ENCODE results near the gene USP34. TPM values are rescaled to one million over a fixed set of nuclear protein-coding genes. Genes with fewer than 3 reads are reported as not detected.

USP34 gene
- total and polyA plus RNA-seq, 2 of the 8 experiments (the other 6 are each of a cell fraction or from before 2014, with no cell fraction given), result 56.7 to 91.7 TPM

- FAIRE-seq, result no peak
- no peaks in the 10 kb centered on the region for H3K27me3 ChIP-seq (replicated peaks in 1 of 4; ENCODE audit: control insufficient read depth in 3 of 4, extremely low read depth in 1 of 4, insufficient read depth in 3 of 4, low read length in 3 of 4)
- no peak overlapping the region for H2AK5ac ChIP-seq (ENCODE audit: low read depth, low read length)
- H3K9ac ChIP-seq (replicated peaks in 1 of 4; ENCODE audit: extremely low read depth in 1 of 4, low read depth in 3 of 4, low read length in 3 of 4), result no peak overlapping the region
- H4K91ac ChIP-seq (replicated peaks; ENCODE audit: insufficient read length, low read length), result no peak overlapping the region
- 0 out of 4 replicates have a peak, but pooled peaks cover 0 to 2% of the 10 kb centered on the region in 2 experiments for H3K79me2 ChIP-seq (ENCODE audit: control insufficient read depth in 1 of 2, insufficient read depth in 2 of 2, low read length in 2 of 2)
- H3K14ac ChIP-seq (ENCODE audit: insufficient read length), result no peak overlapping the region
- ChIA-PET POLR2A (ENCODE audit: partially characterized antibody) (interaction anchor here (1.1 to 2.1 kb wide), 4 partner anchors 10 to 60 kb away, joined by 3 to 10 read pairs (median 5); partner anchors contain the start of gene XPO1), CTCF (ENCODE audit: partially characterized antibody) (interaction anchor here (0.7 kb wide), 1 partner anchor 9 kb away, joined by 3 read pairs; no protein-coding TSS in a partner anchor)
- H3K4me3 ChIP-seq (ENCODE audit: extremely low read depth in 1 of 4, insufficient read depth in 2 of 4, low read depth in 3 of 4, low read length in 4 of 4), result no peak overlapping the region
- H4K20me1 ChIP-seq (replicated peaks in 1 of 2; ENCODE audit: control insufficient read depth in 1 of 2, insufficient read depth in 2 of 2, low read length in 2 of 2), result no peaks in the 10 kb centered on the region
- H2BK5ac ChIP-seq (ENCODE audit: low read depth, low read length), result no peak overlapping the region
- no peak overlapping the region for H4K8ac ChIP-seq (ENCODE audit: extremely low read depth, insufficient read depth, low read length)
- no peak overlapping the region for H3K27ac ChIP-seq (ENCODE audit: low read depth, low read length)
- no peak for DNase-seq (ENCODE audit: low read depth in 1 of 2, low spot score in 2 of 2)
- no peak overlapping the region for H2BK15ac ChIP-seq (ENCODE audit: low read length)
- no peak overlapping the region for H2AFZ ChIP-seq (ENCODE audit: low read length)
- no peaks in the 10 kb centered on the region for H3K23me2 ChIP-seq (ENCODE audit: low read depth, low read length)
- H3K18ac ChIP-seq (ENCODE audit: extremely low read depth, low read length), result no peak overlapping the region
- no peak overlapping the region for H4K5ac ChIP-seq (ENCODE audit: insufficient read length, low read depth, low read length)
- no peak overlapping the region for H2BK12ac ChIP-seq (ENCODE audit: low read depth, low read length)
- H2BK20ac ChIP-seq (ENCODE audit: low read length), result no peak overlapping the region
- H3K4me2 ChIP-seq (ENCODE audit: insufficient read depth in 1 of 2, low read depth in 2 of 2, low read length in 2 of 2), result no peak overlapping the region
- WGBS, 2 experiments (ENCODE audit: extremely low coverage in 1 of 2, insufficient coverage in 1 of 2, insufficient read length in 1 of 2, insufficient replicate concordance in 2 of 2, low coverage in 1 of 2, low lambda C conversion rate in 2 of 2, missing lambda C conversion rate in 1 of 2), result 94% methylated on average over 6 of the region's 6 CpGs; no CpG with 5 or more reads in 1 of the 2 experiments
- no peak overlapping the region for H3K56ac ChIP-seq (replicated peaks; ENCODE audit: insufficient read length, low read depth, low read length)
- H3K4me1 ChIP-seq (replicated peaks in 1 of 4; ENCODE audit: control insufficient read depth in 3 of 4, insufficient read depth in 4 of 4, low read length in 3 of 4), result no peaks in the 10 kb centered on the region
- H3K4ac ChIP-seq (replicated peaks; ENCODE audit: insufficient read length, low read depth, low read length), result no peak overlapping the region
- no peak overlapping the region for H3K23ac ChIP-seq (ENCODE audit: insufficient read length)
- H2BK120ac ChIP-seq (replicated peaks; ENCODE audit: low read depth, low read length), result no peak overlapping the region
- H3K79me1 ChIP-seq (ENCODE audit: low read depth, low read length), result no peaks in the 10 kb centered on the region
- TF ChIP-seq, protein P1, sequence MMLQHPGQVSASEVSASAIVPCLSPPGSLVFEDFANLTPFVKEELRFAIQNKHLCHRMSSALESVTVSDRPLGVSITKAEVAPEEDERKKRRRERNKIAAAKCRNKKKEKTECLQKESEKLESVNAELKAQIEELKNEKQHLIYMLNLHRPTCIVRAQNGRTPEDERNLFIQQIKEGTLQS (IDR thresholded peaks at IDR 0.05; ENCODE audit: insufficient read depth, low read depth, low read length), result no peak
- no peak for TF ChIP-seq TBP (IDR thresholded peaks at IDR 0.05; ENCODE audit: low read depth, low read length)
- TF ChIP-seq PHF8 (conservative IDR thresholded peaks at IDR 0.05; ENCODE audit: low read depth, low read length), result no peak
- TF ChIP-seq POLR2A (IDR thresholded peaks at IDR 0.05; ENCODE audit: control extremely low read depth in 1 of 2, low read depth in 2 of 2, low read length in 2 of 2), result no peak
- H3K36me3 ChIP-seq (ENCODE audit: control insufficient read depth in 2 of 4, insufficient read depth in 4 of 4, low read length in 3 of 4), result peaks cover 7 to 64% (median 37%) of the 10 kb centered on the region in 4 experiments
- H3K9me3 ChIP-seq (ENCODE audit: insufficient read depth in 2 of 2, low read depth in 1 of 2, low read length in 1 of 2), result no peaks in the 10 kb centered on the region
These were observed 7.2 kb upstream of the USP34 start for GRCh38 chr2:61478086-61478485.

All from H1 (cell line).